Right atrium auricular region (tissue), 2 donors: ENCODE data around the gene ZFTA. TPM values are rescaled to one million over a fixed set of nuclear protein-coding genes. Genes with fewer than 3 reads are reported as not detected.

Experiments used
- DNase-seq: peaks from one replicate; pipeline ENCODE4 v3.0.0-alpha.2; 2019; ENCODE audit warnings: low spot score
- H3K27ac ChIP-seq, 2 donors: fragments of 200-600 bp; sonication (generic); 1 replicate in 1 of 2; 2 replicates in 1 of 2; pipeline ENCODE4 v1.5.1; 2016 to 2019
- H3K27me3 ChIP-seq, 2 donors: fragments of 200-600 bp; sonication (generic); one replicate each; pipeline versions ENCODE4 v1.5.1 to v1.6.0; 2017 to 2019
- H3K36me3 ChIP-seq: fragments of 200-600 bp; sonication (generic); one replicate; pipeline ENCODE4 v1.5.1; 2016
- H3K4me1 ChIP-seq, 2 donors: fragments of 200-600 bp; sonication (generic); one replicate each; pipeline versions ENCODE4 v1.5.1 to v1.6.0; 2017 to 2019
- H3K4me3 ChIP-seq, 2 donors: fragments of 200-600 bp; sonication (generic); 1 replicate in 1 of 2; 2 replicates in 1 of 2; pipeline ENCODE4 v1.5.1; 2017 to 2019; ENCODE audit warnings: mild to moderate bottlenecking in 1 of 2, moderate library complexity in 1 of 2
- H3K9me3 ChIP-seq, 2 donors: fragments of 200-600 bp; sonication (generic); one replicate each; pipeline ENCODE4 v1.5.1; 2019
- total RNA-seq, 2 donors: library from RNA; depleted of rRNA; stranded (reverse); fragments of >200 nt; gene quantifications; one replicate each; pipeline ENCODE4 v1.1.0, GENCODE V29; 2016
- TF ChIP-seq, protein P1 (sequence below), 2 donors: fragments of 200-600 bp; sonication (generic); IDR thresholded peaks; one replicate each; pipeline ENCODE4 v1.5.1; 2019; ENCODE audit warnings: antibody characterized with exemption in 2 of 2

ZFTA gene
- total RNA-seq, 2 donors from 2014 or later: 12.2 to 18.5 TPM

- no peaks in the 10 kb centered on the region for H3K4me1 ChIP-seq
- H3K27me3 ChIP-seq: no peaks in the 10 kb centered on the region
- TF ChIP-seq, protein P1, sequence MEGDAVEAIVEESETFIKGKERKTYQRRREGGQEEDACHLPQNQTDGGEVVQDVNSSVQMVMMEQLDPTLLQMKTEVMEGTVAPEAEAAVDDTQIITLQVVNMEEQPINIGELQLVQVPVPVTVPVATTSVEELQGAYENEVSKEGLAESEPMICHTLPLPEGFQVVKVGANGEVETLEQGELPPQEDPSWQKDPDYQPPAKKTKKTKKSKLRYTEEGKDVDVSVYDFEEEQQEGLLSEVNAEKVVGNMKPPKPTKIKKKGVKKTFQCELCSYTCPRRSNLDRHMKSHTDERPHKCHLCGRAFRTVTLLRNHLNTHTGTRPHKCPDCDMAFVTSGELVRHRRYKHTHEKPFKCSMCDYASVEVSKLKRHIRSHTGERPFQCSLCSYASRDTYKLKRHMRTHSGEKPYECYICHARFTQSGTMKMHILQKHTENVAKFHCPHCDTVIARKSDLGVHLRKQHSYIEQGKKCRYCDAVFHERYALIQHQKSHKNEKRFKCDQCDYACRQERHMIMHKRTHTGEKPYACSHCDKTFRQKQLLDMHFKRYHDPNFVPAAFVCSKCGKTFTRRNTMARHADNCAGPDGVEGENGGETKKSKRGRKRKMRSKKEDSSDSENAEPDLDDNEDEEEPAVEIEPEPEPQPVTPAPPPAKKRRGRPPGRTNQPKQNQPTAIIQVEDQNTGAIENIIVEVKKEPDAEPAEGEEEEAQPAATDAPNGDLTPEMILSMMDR (IDR thresholded peaks at IDR 0.05): no peak
- H3K9me3 ChIP-seq: no peaks in the 10 kb centered on the region
- no peaks in the 10 kb centered on the region for H3K36me3 ChIP-seq
- no peak overlapping the region for H3K4me3 ChIP-seq
- no peak overlapping the region for H3K27ac ChIP-seq
- no peak for DNase-seq
Measured at GRCh38 chr11:63737718-63738117, 30.9 kb downstream of the ZFTA start.

DNA sequence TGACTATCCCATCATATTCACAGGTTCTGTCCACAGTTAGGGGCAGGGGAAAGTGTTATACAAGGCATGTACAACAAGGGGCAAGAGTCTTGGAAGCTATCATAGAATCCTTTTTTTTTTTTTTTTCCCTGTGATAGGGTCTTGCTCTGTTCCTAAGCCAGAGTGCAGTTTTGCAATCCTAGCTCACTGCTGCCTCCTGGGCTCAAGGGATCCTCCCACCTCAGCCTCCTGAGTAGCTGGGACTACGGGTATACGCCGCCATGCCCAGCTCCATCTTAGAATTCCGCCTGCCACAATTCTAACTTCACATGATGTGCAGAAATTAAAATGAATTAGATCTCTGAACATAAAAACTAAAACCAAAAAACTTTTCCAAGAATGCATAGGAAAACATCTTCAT lies 31.7 kb downstream of the ZFTA start:
- Histone ChIP-seq H3K4me1 (no peaks in the 10 kb centered on the region), H3K27me3 (no peaks in the 10 kb centered on the region), H3K36me3 (no peaks in the 10 kb centered on the region), H3K4me3 (no peak overlapping the region), H3K9me3 (no peaks in the 10 kb centered on the region), H3K27ac (no peak overlapping the region)
- DNase-seq: no peak
- TF ChIP-seq, protein P1 (IDR thresholded peaks at IDR 0.05): no peak

- Histone ChIP-seq H3K9me3 (no peaks in the 10 kb centered on the region), H3K36me3 (no peaks in the 10 kb centered on the region), H3K27ac (no peak overlapping the region), H3K4me3 (no peak overlapping the region), H3K27me3 (no peaks in the 10 kb centered on the region), H3K4me1 (no peaks in the 10 kb centered on the region)
- no peak for DNase-seq
- TF ChIP-seq, protein P1 (IDR thresholded peaks at IDR 0.05): no peak
Measured at GRCh38 chr11:63729326-63729725, 39.2 kb downstream of the ZFTA start.

- TF ChIP-seq, protein P1 (IDR thresholded peaks at IDR 0.05): no peak
- no peaks in the 10 kb centered on the region for H3K9me3 ChIP-seq
- H3K27me3 ChIP-seq: no peaks in the 10 kb centered on the region
- H3K4me3 ChIP-seq: no peak overlapping the region
- no peak overlapping the region for H3K27ac ChIP-seq
- DNase-seq: no peak
- H3K36me3 ChIP-seq: no peaks in the 10 kb centered on the region
- no peaks in the 10 kb centered on the region for H3K4me1 ChIP-seq
Measured at GRCh38 chr11:63720611-63721010, 48.0 kb downstream of the ZFTA start.

GRCh38 chr11:63719987-63720386 lies 48.6 kb downstream of the ZFTA start:
- Histone ChIP-seq H3K4me1 (no peaks in the 10 kb centered on the region), H3K9me3 (no peaks in the 10 kb centered on the region), H3K36me3 (no peaks in the 10 kb centered on the region), H3K4me3 (no peak overlapping the region), H3K27me3 (no peaks in the 10 kb centered on the region), H3K27ac (no peak overlapping the region)
- DNase-seq: no peak
- TF ChIP-seq, protein P1 (IDR thresholded peaks at IDR 0.05): no peak

DNA sequence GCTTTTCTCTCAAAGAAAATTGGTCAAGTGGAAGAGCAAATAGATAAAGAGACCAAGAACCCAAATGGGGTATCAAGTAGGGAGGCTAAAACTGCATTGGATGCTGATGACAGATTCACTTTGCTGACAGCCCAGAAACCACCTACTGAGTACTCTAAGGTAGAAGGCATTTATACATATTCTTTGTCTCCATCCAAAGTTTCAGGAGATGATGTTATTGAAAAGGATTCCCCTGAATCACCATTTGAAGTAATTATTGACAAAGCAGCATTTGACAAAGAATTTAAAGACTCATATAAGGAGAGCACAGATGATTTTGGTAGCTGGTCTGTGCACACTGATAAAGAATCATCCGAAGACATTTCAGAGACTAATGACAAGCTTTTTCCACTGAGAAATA lies 49.6 kb downstream of the ZFTA start:
- Histone ChIP-seq H3K27ac (no peak overlapping the region), H3K36me3 (no peaks in the 10 kb centered on the region), H3K27me3 (no peaks in the 10 kb centered on the region), H3K4me1 (no peaks in the 10 kb centered on the region), H3K9me3 (no peaks in the 10 kb centered on the region), H3K4me3 (no peak overlapping the region)
- TF ChIP-seq, protein P1 (IDR thresholded peaks at IDR 0.05): no peak
- DNase-seq: no peak
